ENCODE measurements around the gene CRAT. TPM values are rescaled to one million over a fixed set of nuclear protein-coding genes. Genes with fewer than 3 reads are reported as not detected.

Gene CRAT
- total and polyA plus RNA-seq, 4 donors: 10.4 to 26.0 (median 16.5) TPM

DNA sequence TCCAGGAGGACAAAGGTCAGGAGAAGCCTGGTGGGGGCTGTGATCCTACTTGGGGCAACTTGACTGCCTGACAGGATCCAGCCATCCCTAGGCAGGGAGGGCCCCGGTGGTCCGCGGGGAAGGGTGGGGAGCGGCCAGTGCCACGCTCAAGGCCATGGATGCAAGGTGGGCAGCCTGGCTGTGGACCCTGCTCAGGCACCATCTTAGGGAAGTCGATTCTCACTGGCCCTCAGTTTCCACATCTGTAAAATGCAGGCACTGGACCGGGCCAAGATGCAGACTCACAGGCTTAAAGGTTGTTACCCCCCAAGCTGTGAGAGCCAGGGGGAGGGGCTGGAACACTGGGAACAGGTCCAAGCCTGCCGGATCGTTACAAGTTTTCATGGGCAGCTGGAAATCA lies 38.4 kb downstream of the CRAT start:
- H3K9me3 ChIP-seq (ENCODE audit: control insufficient read depth in 4 of 4, insufficient read depth in 3 of 4, low read length in 3 of 4): no peaks in the 10 kb centered on the region
- no peaks in the 10 kb centered on the region for H3K4me1 ChIP-seq (ENCODE audit: control insufficient read depth in 5 of 5, insufficient read depth in 5 of 5, low read length in 5 of 5)
- no peak for ATAC-seq (ENCODE audit: insufficient read depth, low FRiP score)
- DNase-seq: peak in 2 of 3 donors; percentile 20 to 35
- H3K9ac ChIP-seq (ENCODE audit: insufficient read depth in 1 of 2, low read length in 2 of 2): no peak overlapping the region
- no peak overlapping the region for H3K4me3 ChIP-seq
- TF ChIP-seq, protein P1, sequence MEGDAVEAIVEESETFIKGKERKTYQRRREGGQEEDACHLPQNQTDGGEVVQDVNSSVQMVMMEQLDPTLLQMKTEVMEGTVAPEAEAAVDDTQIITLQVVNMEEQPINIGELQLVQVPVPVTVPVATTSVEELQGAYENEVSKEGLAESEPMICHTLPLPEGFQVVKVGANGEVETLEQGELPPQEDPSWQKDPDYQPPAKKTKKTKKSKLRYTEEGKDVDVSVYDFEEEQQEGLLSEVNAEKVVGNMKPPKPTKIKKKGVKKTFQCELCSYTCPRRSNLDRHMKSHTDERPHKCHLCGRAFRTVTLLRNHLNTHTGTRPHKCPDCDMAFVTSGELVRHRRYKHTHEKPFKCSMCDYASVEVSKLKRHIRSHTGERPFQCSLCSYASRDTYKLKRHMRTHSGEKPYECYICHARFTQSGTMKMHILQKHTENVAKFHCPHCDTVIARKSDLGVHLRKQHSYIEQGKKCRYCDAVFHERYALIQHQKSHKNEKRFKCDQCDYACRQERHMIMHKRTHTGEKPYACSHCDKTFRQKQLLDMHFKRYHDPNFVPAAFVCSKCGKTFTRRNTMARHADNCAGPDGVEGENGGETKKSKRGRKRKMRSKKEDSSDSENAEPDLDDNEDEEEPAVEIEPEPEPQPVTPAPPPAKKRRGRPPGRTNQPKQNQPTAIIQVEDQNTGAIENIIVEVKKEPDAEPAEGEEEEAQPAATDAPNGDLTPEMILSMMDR (IDR thresholded peaks at IDR 0.05; ENCODE audit: control extremely low read depth, extremely low read depth): no peak
- H3K36me3 ChIP-seq (ENCODE audit: control insufficient read depth in 4 of 4, insufficient read depth in 4 of 4, low read length in 4 of 4): peaks cover 0 to 32% (median 2%) of the 10 kb centered on the region in 4 donors
- no peak overlapping the region for H3K27ac ChIP-seq (ENCODE audit: low read depth in 1 of 2, low read length in 1 of 2)
- no peaks in the 10 kb centered on the region for H3K27me3 ChIP-seq (ENCODE audit: control insufficient read depth in 3 of 3, insufficient read depth in 3 of 3, low read length in 2 of 3)
- 68 to 74% methylated on average over 9 of the region's 9 CpGs for WGBS, 2 donors

DNA sequence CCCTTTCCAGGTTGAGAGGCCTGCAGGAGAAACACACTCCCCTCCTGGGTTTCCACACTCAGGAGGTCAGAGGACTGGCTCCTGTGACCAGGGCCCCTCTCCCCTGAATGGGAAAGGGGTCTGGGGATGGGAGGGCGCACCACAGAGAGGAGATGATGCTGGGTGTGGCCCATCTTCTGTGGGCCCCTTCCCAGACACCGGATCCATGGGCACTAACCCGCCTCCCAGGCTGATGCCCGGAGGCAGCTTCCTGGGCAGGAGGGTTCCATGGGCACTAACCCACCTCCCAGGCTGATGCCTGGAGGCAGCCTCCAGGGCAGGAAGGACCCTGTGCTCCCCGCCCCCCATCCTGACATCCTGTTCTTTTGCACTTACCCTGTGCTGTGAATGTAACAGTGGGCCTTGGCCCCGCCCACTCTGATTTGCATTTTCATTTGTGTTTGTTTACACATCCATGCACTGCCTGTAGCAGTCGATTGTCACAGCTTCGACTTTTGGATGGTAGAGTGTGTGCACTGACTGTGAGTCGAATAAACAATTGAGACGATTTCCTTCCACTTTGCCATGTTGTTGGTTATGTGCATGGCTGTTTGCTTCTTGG lies 39.0 kb downstream of the CRAT start:
- TF ChIP-seq, protein P1 (IDR thresholded peaks at IDR 0.05; ENCODE audit: control extremely low read depth, extremely low read depth): no peak
- Histone ChIP-seq H3K36me3 (ENCODE audit: control insufficient read depth in 4 of 4, insufficient read depth in 4 of 4, low read length in 4 of 4) (peaks cover 0 to 33% (median 2%) of the 10 kb centered on the region in 4 donors), H3K4me1 (ENCODE audit: control insufficient read depth in 5 of 5, insufficient read depth in 5 of 5, low read length in 5 of 5) (no peaks in the 10 kb centered on the region), H3K9me3 (ENCODE audit: control insufficient read depth in 4 of 4, insufficient read depth in 3 of 4, low read length in 3 of 4) (no peaks in the 10 kb centered on the region), H3K27me3 (ENCODE audit: control insufficient read depth in 3 of 3, insufficient read depth in 3 of 3, low read length in 2 of 3) (no peaks in the 10 kb centered on the region), H3K9ac (ENCODE audit: insufficient read depth in 1 of 2, low read length in 2 of 2) (no peak overlapping the region), H3K27ac (ENCODE audit: low read depth in 1 of 2, low read length in 1 of 2) (no peak overlapping the region), H3K4me3 (no peak overlapping the region)
- ATAC-seq (ENCODE audit: insufficient read depth, low FRiP score): no peak
- DNase-seq: peak in 1 of 3 donors; percentile 22
- 64 to 65% methylated on average over 10 of the region's 10 CpGs for WGBS, 2 donors

DNA sequence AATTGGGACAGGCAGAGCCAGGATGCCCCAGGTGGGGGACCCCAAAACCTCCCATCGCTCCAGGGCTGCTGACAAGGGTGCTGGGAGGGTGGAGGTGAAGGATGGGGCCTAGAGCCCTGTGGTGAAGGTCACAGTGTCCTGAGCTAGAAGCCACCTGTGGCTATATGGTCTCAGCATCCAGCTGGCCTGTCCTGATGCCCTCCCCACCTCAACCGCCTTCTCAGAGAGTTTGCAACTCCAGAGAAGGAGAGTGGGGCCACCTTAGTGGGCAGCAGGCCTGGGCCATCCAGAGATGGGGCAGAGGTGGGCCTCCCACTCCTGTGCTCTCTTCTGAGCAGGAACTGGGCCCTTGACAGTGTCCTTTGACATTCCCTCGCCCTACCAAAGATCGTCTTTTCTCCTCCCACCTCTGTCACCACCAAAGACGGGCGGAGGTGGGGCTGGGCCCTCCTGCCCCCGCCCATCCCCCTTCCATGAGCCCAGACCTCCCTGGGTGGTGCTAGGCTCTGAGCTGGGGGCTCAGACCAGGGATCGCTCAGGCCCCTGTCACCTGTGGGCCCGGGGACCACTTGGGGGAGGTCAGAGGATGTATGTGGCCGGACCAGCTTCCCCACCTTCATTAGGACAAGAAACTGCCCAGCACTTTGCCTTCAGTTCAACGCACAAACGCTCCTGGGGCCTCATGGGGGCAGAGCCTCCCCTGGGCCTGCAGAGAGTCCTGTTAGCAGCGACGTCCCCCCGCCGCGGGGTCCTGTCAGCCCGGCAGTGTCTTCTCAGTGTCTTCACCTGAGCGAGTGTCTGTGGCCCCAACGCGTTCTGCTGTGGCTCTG lies 39.7 kb downstream of the CRAT start:
- H3K4me3 ChIP-seq: no peak overlapping the region
- no peak overlapping the region for H3K9ac ChIP-seq (ENCODE audit: insufficient read depth in 1 of 2, low read length in 2 of 2)
- no peaks in the 10 kb centered on the region for H3K9me3 ChIP-seq (ENCODE audit: control insufficient read depth in 4 of 4, insufficient read depth in 3 of 4, low read length in 3 of 4)
- no peak for ATAC-seq (ENCODE audit: insufficient read depth, low FRiP score)
- TF ChIP-seq, protein P1 (IDR thresholded peaks at IDR 0.05; ENCODE audit: control extremely low read depth, extremely low read depth): no peak
- H3K27ac ChIP-seq (ENCODE audit: low read depth in 1 of 2, low read length in 1 of 2): no peak overlapping the region
- H3K27me3 ChIP-seq (ENCODE audit: control insufficient read depth in 3 of 3, insufficient read depth in 3 of 3, low read length in 2 of 3): no peaks in the 10 kb centered on the region
- no peak for DNase-seq
- 81 to 85% methylated on average over 21 of the region's 21 CpGs for WGBS, 2 donors
- H3K36me3 ChIP-seq (ENCODE audit: control insufficient read depth in 4 of 4, insufficient read depth in 4 of 4, low read length in 4 of 4): peaks cover 0 to 35% (median 4%) of the 10 kb centered on the region in 4 donors
- no peaks in the 10 kb centered on the region for H3K4me1 ChIP-seq (ENCODE audit: control insufficient read depth in 5 of 5, insufficient read depth in 5 of 5, low read length in 5 of 5)
